Superior temporal gyrus (tissue), 1 donor: ENCODE data around the gene SHOC2.
A peak's percentile ranks its signal among the peaks of the same experiment; 100 is the strongest.

Source experiments
- DNase-seq: peaks from one replicate; pipeline ENCODE4 v3.0.0-alpha.2; 2016; ENCODE audit errors: extremely low spot score

The SHOC2 gene

DNA sequence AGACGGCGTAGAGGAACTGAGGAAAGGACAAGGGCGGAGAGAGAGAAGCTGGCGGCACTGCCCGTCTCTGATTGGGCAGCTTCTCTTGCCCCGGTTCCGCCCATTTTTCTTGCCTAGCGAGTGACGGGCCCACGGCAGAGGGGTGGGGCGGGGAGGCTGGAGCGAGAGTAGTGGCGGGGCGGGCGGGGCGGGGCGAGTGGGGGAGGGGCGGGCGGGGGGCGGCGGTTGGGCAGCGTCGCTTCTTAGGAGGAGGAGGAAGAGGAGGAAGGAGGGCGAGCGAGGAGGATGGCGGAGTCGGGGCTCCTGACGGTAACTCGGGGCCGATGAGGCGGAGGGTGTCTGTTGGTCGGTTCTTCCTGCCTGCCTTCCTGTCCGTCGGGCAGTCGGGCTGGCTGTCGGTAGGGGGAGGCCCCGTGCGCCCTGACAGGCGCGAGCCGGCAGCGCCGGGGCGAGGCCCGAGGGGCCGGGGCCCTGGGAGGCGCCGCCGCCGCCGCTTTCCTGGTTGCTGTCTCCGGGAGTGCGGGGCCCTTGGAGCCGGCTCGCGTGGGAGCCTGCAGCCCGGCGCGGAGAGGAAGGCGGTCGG, at the start of gene SHOC2:
Gene SHOC2 (plus strand): TSS at position 256 of the 583 bp plus-strand sequence. CDS start 44,755 bp downstream, outside the sequence.
- DNase-seq: no peak

GRCh38 chr10:110870823-110871297, 48.5 kb upstream of the SHOC2 start:
- no peak for DNase-seq

DNA sequence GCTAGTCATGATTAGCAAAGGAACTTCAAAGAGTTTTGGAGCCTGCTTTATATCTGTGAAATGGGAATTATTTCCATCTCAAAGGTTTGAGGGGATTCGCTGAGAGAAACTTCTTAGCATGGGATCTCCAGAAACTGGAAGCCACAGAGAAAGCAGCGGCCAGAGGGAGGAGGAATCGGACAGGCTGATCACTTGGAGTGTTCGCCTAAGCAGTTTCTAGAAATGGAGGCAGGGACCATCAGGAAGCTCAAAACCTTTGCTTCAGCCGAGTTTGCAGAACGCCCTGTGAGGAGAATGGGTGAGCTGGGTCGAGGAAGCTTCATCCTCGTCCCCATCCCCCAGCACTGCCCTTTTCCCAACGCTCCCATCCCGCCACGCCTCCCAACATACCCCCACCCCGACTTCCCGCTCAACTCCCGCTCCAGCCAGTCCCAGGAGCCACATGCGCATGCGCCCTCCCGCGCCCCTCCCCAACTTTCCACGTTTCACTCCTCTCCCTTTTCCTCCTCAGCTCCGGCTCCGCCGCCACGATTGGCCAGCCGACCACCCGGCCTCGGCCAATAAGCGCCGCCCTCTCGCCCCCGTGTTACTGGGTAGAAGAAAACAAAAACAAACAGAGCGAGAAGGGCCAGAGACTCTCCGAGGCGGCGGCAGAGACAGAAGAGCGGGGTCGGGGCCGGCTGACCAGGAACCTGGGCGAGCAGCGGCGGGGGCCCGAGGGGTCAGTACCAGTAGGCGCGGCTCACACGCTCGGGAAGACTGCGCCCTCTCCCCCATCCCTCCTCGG, 47.9 kb upstream of the SHOC2 start, which contains the start of gene PDCD4:
Gene PDCD4 (plus strand): TSS at position 631 of the 787 bp plus-strand sequence. CDS start 4,100 bp downstream, outside the sequence.
- peak; percentile 98 for DNase-seq

DNA sequence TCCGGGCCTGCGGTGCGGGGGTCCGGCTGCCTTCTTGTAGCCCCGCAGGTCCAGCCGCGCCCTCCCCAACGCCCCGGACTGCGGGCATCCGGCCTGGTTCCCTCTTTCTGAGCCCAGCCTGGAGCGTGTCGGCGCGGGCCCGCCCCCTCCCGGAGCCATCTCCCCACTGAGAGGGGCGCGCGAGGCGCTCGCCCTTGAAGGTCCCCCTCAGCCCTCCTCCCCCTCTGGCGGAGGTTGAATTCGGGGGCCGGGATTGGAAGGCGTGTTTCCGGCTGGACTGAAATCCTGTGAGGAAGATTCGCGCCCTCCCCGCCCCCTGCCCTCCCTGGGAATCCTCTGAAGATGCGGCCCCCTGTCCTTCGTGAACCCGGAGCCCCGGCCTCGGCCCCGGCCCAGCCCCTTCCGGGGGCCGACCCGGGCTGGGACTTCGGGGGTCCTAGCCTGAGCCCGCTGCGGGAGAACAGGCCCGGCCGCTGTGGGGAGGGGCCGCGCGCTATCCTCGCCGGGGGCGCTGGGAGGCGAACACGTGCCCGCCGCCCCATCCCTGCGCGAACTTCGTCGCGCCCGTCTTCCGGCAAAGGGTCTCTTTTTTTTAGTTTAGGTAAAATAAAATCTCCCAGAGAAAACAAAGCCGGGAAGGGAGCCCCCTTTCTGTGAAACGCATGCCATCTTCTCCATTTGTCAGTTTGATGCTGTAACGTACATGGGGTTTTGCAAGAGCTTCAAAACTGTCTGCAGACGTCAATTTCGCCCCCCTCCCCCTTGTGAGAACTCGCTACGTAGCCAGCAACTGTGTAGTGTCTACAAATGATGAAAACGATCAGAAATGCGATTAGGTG, 47.0 kb upstream of the SHOC2 start:
- peak; percentile 64 for DNase-seq

DNA sequence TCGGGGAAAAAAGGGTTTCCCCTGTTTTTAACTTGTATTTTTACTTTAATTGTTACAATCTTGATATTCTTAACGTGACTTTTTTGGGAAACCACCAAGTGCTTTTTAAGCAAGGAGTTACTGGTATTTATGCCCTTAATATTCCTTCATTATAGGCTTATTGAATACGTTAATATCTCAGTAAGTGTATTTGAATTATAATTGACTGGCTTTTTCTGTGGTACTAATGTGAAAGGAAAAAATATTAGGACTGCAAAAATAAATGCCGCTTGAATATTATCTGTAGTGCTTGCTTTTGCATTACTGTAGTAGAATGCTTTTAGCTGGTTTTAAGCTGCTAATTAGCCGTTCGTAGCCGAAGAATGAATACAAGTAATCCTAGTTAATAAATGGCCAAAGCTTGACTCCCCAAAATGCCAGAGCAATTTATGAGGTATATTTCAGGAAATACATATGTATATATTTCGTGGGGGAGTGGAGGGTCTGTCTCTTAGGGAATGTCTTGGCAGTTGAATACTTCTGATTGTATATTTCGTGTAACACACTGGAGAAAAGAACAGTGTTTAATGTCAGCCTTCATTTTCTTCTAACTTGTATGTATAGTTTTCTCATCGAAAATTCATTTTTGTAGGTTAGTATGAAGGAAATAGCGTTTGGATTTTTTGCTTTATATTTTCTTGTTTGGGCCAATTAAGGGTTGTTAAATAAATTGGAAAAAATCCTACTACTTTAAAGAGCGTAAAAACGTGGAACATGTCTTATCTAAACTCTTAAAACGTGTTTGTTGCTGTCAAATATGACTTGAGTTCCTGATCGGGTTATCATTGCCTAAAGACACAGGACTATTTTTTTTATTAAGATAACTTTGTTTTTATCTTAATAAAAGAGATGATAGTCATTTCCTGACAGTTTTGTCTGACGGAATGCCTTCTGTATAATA, 46.1 kb upstream of the SHOC2 start:
- DNase-seq: peak; percentile 47

- DNase-seq: no peak
Measured at GRCh38 chr10:110873951-110874350, 45.5 kb upstream of the SHOC2 start.

DNA sequence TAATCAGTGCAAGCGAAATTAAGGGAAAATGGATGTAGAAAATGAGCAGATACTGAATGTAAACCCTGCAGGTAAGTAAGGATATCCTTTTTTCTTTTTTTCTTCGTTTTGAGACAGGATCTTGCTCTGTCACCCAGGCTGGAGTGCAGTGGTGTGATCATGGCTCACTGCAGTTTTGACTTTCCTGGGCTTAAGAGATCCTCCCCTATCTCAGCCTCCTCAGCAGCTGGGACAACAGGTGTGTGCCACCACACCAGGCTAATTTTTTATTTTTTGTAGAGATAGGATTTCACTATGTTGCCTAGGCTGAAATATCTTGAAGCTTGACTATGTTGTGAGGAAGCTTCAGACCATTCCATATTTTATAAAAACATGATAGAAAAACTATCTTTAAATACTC, 43.4 kb upstream of the SHOC2 start:
- DNase-seq: no peak

- no peak for DNase-seq
Measured at GRCh38 chr10:110876788-110877187, 42.6 kb upstream of the SHOC2 start.

DNA sequence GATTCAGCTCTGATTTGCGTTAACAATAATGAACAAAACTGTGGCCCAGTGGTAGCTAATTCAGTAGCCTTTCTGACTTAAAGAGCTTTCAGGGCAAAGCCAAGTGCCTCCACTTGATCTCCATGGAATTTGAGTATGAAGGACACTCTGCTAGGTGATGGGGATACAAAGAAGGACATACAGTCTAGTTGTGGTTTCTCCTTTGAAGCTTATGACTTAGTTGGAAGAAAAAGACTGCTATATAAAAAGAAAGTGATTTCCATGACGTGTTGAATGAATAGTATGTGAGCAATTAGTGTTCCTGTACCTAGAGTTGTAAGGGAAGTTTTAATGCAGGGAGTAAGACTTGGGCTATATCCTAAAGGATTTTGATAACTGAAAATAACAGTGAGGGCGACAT, 39.4 kb upstream of the SHOC2 start:
- DNase-seq: no peak

DNA sequence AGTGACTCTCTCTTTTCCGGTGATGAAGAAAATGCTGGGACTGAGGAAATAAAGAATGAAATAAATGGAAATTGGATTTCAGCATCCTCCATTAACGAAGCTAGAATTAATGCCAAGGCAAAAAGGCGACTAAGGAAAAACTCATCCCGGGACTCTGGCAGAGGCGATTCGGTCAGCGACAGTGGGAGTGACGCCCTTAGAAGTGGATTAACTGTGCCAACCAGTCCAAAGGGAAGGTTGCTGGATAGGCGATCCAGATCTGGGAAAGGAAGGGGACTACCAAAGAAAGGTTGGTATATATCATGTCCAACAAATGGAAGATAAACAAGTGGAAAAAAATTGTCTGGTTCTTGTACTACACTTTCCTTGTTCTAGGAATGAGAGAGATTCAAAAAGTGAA, 38.2 kb upstream of the SHOC2 start:
- no peak for DNase-seq

GRCh38 chr10:110881905-110882304, 37.5 kb upstream of the SHOC2 start:
- no peak for DNase-seq

DNA sequence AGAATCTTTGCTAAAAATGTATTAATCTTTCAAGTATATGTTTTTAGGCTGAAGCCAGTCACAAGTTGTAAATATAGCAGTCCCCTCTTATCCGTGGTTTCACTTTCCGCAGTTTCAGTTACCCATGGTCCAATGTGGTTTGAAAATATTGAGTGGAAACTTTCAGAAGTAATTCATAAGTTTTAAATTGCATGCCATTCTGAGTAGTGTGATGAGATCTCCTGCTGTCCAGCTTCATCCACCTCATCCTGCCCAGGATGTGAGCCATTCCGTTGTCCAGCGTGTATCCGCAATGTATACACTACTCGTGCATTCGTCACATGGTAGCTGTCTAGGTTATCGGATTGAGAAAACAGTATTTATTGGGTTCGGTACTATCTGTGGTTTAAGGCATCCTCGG, 35.5 kb upstream of the SHOC2 start:
- no peak for DNase-seq

DNA sequence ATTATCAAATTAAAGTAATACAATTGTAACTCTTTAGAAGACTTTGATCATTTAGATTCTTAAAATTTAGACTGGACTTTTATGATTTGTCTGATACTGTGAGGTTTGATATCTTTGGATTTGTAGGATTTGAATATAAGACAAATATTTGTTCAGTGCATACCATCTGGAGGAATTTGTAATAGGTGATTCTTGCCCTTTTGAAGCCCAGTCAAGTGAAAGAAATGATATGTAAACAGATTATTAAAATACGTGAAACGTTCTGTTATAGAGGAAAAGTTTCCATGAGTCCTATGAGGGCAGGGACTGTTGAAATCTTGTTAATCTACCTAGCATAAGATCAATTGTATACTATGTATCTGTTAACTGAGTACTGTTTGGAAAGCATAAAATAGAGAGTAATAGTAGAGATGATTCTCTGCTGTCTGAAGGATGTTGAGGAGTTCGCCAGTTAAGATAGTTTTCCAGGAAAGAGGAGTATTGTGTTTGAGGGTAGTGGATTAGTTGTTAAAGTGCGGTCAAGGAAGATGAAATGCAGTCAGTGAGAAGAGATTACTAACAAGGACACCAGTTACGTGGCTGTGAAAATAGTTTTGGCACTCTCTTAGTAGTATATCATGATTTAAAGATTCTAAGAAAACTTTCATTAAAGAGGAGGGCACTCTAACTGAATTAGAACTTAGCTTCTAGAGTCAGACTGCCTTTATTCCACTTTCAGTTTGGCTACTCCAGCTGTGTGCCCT, 33.3 kb upstream of the SHOC2 start:
- DNase-seq: no peak

- no peak for DNase-seq
Measured at GRCh38 chr10:110887560-110887959, 31.8 kb upstream of the SHOC2 start.

- no peak for DNase-seq
Measured at GRCh38 chr10:110892602-110893288, 26.7 kb upstream of the SHOC2 start.

GRCh38 chr10:110893559-110894179, 25.7 kb upstream of the SHOC2 start:
- DNase-seq: peak; percentile 92

- no peak for DNase-seq
Measured at GRCh38 chr10:110897184-110897583, 22.2 kb upstream of the SHOC2 start.

GRCh38 chr10:110898391-110898790, 21.0 kb upstream of the SHOC2 start:
- DNase-seq: no peak

- DNase-seq: no peak
Measured at GRCh38 chr10:110900983-110901382, 18.4 kb upstream of the SHOC2 start.
